HG03575 (cell line): ENCODE data around the gene KIR3DL1.
"Not testable (repeated sequence)": the region's sequence is repeated elsewhere in the genome, so short reads cannot be mapped to it uniquely, and the experiment has no call there.

Experiments
- ATAC-seq: cut with Tn5 transposase; IDR thresholded peaks from one replicate; pipeline ENCODE4 v1.9.1; 2021; ENCODE audit not compliant: unreplicated experiment, insufficient number of reproducible peaks, low FRiP score; ENCODE audit errors: extremely low read depth

The KIR3DL1 gene

GRCh38 chr19:54805665-54806515 is 10.4 kb upstream of the KIR3DL1 start:
- ATAC-seq: no peak

GRCh38 chr19:54806516-54806838 is 9.8 kb upstream of the KIR3DL1 start:
- no peak for ATAC-seq

GRCh38 chr19:54814571-54814970 is 1.7 kb upstream of the KIR3DL1 start:
- not testable (repeated sequence) for ATAC-seq

- ATAC-seq: no peak
Measured at GRCh38 chr19:54817670-54818536, 1.6 kb downstream of the KIR3DL1 start.

GRCh38 chr19:54824416-54824815 is 8.1 kb downstream of the KIR3DL1 start:
- not testable (repeated sequence) for ATAC-seq

GRCh38 chr19:54825326-54825725 is 9.1 kb downstream of the KIR3DL1 start:
- ATAC-seq: not testable (repeated sequence)

GRCh38 chr19:54828064-54828463 is 11.8 kb downstream of the KIR3DL1 start:
- not testable (repeated sequence) for ATAC-seq

GRCh38 chr19:54832496-54832895 is 16.2 kb downstream of the KIR3DL1 start, which contains the start of gene KIR2DS4:
KIR2DS4 (plus strand) TSS chr19:54832676.
- ATAC-seq: not testable (repeated sequence)

GRCh38 chr19:54835126-54835525 is 18.9 kb downstream of the KIR3DL1 start:
- ATAC-seq: not testable (repeated sequence)

GRCh38 chr19:54837522-54837921 is 21.3 kb downstream of the KIR3DL1 start:
- not testable (repeated sequence) for ATAC-seq

GRCh38 chr19:54843171-54843570 is 26.9 kb downstream of the KIR3DL1 start:
- not testable (repeated sequence) for ATAC-seq

- ATAC-seq: not testable (repeated sequence)
Measured at GRCh38 chr19:54850061-54850640, 33.9 kb downstream of the KIR3DL1 start, which contains the start of gene KIR3DL2. KIR3DL2 (plus strand) TSS chr19:54850443; CDS start chr19:54850476, 33 bp downstream.

- no peak for ATAC-seq
Measured at GRCh38 chr19:54850930-54851329, 34.7 kb downstream of the KIR3DL1 start.

- ATAC-seq: no peak
Measured at GRCh38 chr19:54851353-54851752, 35.1 kb downstream of the KIR3DL1 start.

GRCh38 chr19:54855241-54855640 is 39.0 kb downstream of the KIR3DL1 start:
- not testable (repeated sequence) for ATAC-seq

- ATAC-seq: not testable (repeated sequence)
Measured at GRCh38 chr19:54858476-54858875, 42.2 kb downstream of the KIR3DL1 start.

- ATAC-seq: not testable (repeated sequence)
Measured at GRCh38 chr19:54859421-54859820, 43.2 kb downstream of the KIR3DL1 start.

- not testable (repeated sequence) for ATAC-seq
Measured at GRCh38 chr19:54863459-54863858, 47.2 kb downstream of the KIR3DL1 start.

GRCh38 chr19:54871696-54872095 is 55.4 kb downstream of the KIR3DL1 start:
- no peak for ATAC-seq
